ENCODE results near the gene RUSC1. TPM values are rescaled to one million over a fixed set of nuclear protein-coding genes. Genes with fewer than 3 reads are reported as not detected.

RUSC1 gene
- total RNA-seq, 4 donors from 2014 or later: 7.4 to 11.5 (median 9.4) TPM

GRCh38 chr1:155282488-155283091 is 38.1 kb upstream of the RUSC1 start:
- DNase-seq (no peak), ATAC-seq (no peak)
- in situ Hi-C loops (cut with MboI; ENCODE audit: low sequenced_read_pairs in 4 of 4): loop anchor here in 2 of 4 donors (5.0 kb wide), 2 partner anchors 35 kb away; no protein-coding TSS in a partner anchor
- H3K4me1 ChIP-seq: peaks cover 6 to 7% of the 10 kb centered on the region in 2 donors
- TF ChIP-seq POLR2A (IDR thresholded peaks at IDR 0.05): no peak
- TF ChIP-seq, protein P1, sequence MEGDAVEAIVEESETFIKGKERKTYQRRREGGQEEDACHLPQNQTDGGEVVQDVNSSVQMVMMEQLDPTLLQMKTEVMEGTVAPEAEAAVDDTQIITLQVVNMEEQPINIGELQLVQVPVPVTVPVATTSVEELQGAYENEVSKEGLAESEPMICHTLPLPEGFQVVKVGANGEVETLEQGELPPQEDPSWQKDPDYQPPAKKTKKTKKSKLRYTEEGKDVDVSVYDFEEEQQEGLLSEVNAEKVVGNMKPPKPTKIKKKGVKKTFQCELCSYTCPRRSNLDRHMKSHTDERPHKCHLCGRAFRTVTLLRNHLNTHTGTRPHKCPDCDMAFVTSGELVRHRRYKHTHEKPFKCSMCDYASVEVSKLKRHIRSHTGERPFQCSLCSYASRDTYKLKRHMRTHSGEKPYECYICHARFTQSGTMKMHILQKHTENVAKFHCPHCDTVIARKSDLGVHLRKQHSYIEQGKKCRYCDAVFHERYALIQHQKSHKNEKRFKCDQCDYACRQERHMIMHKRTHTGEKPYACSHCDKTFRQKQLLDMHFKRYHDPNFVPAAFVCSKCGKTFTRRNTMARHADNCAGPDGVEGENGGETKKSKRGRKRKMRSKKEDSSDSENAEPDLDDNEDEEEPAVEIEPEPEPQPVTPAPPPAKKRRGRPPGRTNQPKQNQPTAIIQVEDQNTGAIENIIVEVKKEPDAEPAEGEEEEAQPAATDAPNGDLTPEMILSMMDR (IDR thresholded peaks at IDR 0.05 in 4 of 5, conservative IDR thresholded peaks at IDR 0.05 in 1 of 5): no peak
- no peaks in the 10 kb centered on the region for H3K27me3 ChIP-seq
- H3K27ac ChIP-seq: no peak overlapping the region
- no peak overlapping the region for H3K4me3 ChIP-seq
- intact Hi-C loops (cut with DNase I; ENCODE audit: low total_unique reads): no loop called here
- no peaks in the 10 kb centered on the region for H3K9me3 ChIP-seq
- H3K36me3 ChIP-seq: no peaks in the 10 kb centered on the region

DNA sequence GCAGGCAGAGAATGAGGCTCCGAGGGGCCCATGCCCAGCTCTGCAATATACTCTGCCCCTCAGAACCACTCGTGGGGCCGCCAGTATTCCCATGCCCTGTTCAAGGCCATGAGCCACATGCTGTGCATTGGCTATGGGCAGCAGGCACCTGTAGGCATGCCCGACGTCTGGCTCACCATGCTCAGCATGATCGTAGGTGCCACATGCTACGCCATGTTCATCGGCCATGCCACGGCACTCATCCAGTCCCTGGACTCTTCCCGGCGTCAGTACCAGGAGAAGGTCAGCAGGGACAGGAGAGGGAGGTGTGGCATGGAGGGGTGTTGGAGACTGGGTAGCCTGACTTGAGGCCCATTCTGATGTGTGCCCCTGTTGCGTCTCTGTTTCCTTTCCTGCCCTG is 36.2 kb upstream of the RUSC1 start:
- TF ChIP-seq POLR2A (IDR thresholded peaks at IDR 0.05): no peak
- TF ChIP-seq, protein P1 (IDR thresholded peaks at IDR 0.05 in 4 of 5, conservative IDR thresholded peaks at IDR 0.05 in 1 of 5): no peak

GRCh38 chr1:155285063-155285462 is 35.6 kb upstream of the RUSC1 start:
- TF ChIP-seq, protein P1 (IDR thresholded peaks at IDR 0.05 in 4 of 5, conservative IDR thresholded peaks at IDR 0.05 in 1 of 5): no peak
- no peak for TF ChIP-seq POLR2A (IDR thresholded peaks at IDR 0.05)
- no peak for ATAC-seq
- no peaks in the 10 kb centered on the region for H3K9me3 ChIP-seq
- no peaks in the 10 kb centered on the region for H3K36me3 ChIP-seq
- DNase-seq: no peak
- no peak overlapping the region for H3K4me3 ChIP-seq
- H3K4me1 ChIP-seq: no peaks in the 10 kb centered on the region
- intact Hi-C loops (cut with DNase I; ENCODE audit: low total_unique reads) (no loop called here), in situ Hi-C loops (cut with MboI; ENCODE audit: low sequenced_read_pairs in 4 of 4) (no loop called here)
- no peaks in the 10 kb centered on the region for H3K27me3 ChIP-seq
- no peak overlapping the region for H3K27ac ChIP-seq

More for the DNA sequence above, 36.2 kb upstream of the RUSC1 start:
- Histone ChIP-seq H3K36me3 (no peaks in the 10 kb centered on the region), H3K4me3 (no peak overlapping the region), H3K27ac (no peak overlapping the region), H3K27me3 (no peaks in the 10 kb centered on the region), H3K4me1 (no peaks in the 10 kb centered on the region), H3K9me3 (no peaks in the 10 kb centered on the region)
- DNase-seq (no peak), ATAC-seq (no peak)
- intact Hi-C loops (cut with DNase I; ENCODE audit: low total_unique reads): no loop called here
- in situ Hi-C loops (cut with MboI; ENCODE audit: low sequenced_read_pairs in 4 of 4): loop anchor here in 2 of 4 donors (5.0 kb wide), 2 partner anchors 33 to 37 kb away; no protein-coding TSS in a partner anchor

DNA sequence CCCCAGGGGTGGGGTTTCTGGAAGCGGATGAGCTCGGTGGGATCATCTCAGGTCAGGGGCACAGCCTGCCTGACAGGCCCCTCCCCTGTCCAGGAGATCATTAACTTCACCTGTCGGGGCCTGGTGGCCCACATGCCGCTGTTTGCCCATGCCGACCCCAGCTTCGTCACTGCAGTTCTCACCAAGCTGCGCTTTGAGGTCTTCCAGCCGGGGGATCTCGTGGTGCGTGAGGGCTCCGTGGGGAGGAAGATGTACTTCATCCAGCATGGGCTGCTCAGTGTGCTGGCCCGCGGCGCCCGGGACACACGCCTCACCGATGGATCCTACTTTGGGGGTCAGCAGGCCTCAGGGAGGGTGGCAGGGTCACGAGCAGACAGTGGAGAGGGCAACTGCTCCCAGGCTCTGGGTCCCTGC is 35.1 kb upstream of the RUSC1 start:
- H3K4me3 ChIP-seq: no peak overlapping the region
- DNase-seq: no peak
- H3K27me3 ChIP-seq: no peaks in the 10 kb centered on the region
- TF ChIP-seq, protein P1 (IDR thresholded peaks at IDR 0.05 in 4 of 5, conservative IDR thresholded peaks at IDR 0.05 in 1 of 5): no peak
- no peak for TF ChIP-seq POLR2A (IDR thresholded peaks at IDR 0.05)
- in situ Hi-C loops (cut with MboI; ENCODE audit: low sequenced_read_pairs in 4 of 4) (no loop called here), intact Hi-C loops (cut with DNase I; ENCODE audit: low total_unique reads) (no loop called here)
- no peak for ATAC-seq
- no peaks in the 10 kb centered on the region for H3K36me3 ChIP-seq
- H3K27ac ChIP-seq: no peak overlapping the region
- H3K9me3 ChIP-seq: no peaks in the 10 kb centered on the region
- H3K4me1 ChIP-seq: no peaks in the 10 kb centered on the region

DNA sequence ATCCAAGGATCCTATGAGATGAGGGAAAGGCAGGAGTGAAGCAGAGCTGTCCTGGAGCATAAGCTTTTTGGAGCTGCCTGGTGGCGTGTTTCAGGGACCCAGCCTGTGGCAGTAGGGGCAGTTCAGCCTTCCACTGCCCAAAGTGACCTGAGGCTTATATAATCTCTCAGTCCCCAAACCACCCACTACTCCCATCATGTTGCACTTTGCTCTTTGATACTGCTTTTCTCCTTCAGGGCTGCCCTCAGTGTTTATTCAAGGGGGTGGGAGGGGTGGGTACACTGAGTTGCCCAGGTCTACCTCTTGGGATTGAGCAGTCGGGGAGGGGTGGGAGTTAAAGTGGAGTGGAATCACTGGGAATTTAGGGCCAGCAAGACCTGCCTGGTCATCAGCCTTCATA is 34.1 kb upstream of the RUSC1 start:
- H3K4me1 ChIP-seq: no peaks in the 10 kb centered on the region
- no peak overlapping the region for H3K4me3 ChIP-seq
- H3K36me3 ChIP-seq: no peaks in the 10 kb centered on the region
- no peak for DNase-seq
- no peak for ATAC-seq
- no peak overlapping the region for H3K27ac ChIP-seq
- TF ChIP-seq, protein P1 (IDR thresholded peaks at IDR 0.05 in 4 of 5, conservative IDR thresholded peaks at IDR 0.05 in 1 of 5): no peak
- no peak for TF ChIP-seq POLR2A (IDR thresholded peaks at IDR 0.05)
- no peaks in the 10 kb centered on the region for H3K27me3 ChIP-seq
- intact Hi-C loops (cut with DNase I; ENCODE audit: low total_unique reads) (no loop called here), in situ Hi-C loops (cut with MboI; ENCODE audit: low sequenced_read_pairs in 4 of 4) (no loop called here)
- H3K9me3 ChIP-seq: no peaks in the 10 kb centered on the region

All from gastrocnemius medialis (tissue), 4 donors.